GM19238 (cell line): ENCODE measurements around the gene TIAM1.

Experiments used
- DNase-seq: peaks from one replicate; pipeline ENCODE4 v3.0.0; 2011; ENCODE audit warnings: low spot score; ENCODE audit not compliant: insufficient read length

TIAM1 gene, protein sequence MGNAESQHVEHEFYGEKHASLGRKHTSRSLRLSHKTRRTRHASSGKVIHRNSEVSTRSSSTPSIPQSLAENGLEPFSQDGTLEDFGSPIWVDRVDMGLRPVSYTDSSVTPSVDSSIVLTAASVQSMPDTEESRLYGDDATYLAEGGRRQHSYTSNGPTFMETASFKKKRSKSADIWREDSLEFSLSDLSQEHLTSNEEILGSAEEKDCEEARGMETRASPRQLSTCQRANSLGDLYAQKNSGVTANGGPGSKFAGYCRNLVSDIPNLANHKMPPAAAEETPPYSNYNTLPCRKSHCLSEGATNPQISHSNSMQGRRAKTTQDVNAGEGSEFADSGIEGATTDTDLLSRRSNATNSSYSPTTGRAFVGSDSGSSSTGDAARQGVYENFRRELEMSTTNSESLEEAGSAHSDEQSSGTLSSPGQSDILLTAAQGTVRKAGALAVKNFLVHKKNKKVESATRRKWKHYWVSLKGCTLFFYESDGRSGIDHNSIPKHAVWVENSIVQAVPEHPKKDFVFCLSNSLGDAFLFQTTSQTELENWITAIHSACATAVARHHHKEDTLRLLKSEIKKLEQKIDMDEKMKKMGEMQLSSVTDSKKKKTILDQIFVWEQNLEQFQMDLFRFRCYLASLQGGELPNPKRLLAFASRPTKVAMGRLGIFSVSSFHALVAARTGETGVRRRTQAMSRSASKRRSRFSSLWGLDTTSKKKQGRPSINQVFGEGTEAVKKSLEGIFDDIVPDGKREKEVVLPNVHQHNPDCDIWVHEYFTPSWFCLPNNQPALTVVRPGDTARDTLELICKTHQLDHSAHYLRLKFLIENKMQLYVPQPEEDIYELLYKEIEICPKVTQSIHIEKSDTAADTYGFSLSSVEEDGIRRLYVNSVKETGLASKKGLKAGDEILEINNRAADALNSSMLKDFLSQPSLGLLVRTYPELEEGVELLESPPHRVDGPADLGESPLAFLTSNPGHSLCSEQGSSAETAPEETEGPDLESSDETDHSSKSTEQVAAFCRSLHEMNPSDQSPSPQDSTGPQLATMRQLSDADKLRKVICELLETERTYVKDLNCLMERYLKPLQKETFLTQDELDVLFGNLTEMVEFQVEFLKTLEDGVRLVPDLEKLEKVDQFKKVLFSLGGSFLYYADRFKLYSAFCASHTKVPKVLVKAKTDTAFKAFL (N-terminal part only)

DNA sequence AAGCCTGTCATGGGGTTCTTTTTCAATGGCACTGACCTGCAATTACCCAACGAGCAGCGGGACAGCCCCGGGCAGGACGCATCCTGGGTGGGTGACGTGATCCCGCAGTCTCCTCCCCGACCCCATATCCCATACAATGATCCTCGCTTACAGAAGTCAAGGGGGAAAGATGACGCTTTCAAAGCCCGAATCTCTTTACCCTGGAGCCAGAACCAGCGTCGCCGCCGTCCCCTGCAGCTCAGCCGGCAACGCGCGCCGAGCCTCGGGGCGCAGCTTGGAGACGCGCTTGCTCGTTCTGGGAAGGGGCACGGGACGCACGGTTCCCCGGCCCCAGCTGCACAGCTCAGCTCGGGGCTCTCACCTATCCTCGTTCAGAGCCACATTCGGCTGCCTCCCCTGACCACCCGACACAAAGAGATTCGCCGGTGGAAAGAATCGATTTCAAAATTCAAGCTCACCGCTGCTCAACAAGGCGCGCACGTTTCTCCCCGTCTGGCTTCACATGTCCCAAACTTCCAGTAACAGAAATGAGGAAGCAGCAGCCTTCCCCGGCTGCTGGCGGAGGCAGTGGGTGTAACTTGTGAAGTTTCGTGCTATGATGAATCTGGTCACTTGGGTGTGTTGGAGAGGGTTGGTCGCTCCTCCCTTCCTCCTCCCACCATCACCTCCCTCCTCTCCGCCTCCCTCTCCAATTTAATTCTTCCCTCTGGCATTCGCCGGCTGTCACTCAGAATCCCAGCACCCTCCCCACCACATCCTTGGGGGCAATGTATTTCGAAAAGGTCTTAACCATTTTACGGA lies at the start of gene TIAM1:
Gene TIAM1, minus strand, starts transcription at position 582 of the 801 bp plus-strand sequence. CDS start 77,289 bp downstream, outside the sequence.
- DNase-seq, result no peak

DNA sequence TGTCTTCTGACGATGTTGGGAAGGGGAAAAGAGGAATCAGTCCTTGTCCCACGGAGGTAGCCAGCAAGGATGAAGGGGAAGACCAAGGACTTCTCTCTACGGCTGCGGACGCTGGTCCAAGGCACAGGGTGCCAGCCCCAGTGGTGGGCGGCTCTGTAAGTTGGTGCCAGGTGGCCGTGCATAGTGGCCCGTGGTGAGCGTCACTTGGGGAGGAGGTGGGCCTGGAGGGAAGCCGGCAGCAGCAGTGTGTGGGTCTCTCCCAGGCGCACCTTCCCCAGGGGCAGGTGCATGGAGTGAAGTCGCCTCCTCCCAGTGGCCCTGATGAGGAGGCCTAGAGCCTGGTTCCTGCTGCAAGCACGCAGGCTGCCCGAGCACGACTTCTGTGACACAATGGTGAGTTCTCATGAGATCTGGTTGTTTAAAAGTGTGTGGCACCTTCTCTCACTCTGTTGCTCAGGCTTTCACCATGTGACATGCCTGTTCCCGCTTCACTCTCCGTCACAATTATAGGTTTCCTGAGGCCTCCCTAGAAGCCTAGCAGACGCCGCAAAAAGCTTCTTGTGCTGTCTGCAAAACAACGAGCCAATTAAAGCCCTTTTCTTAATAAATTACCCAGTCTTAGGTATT lies 43.6 kb upstream of the TIAM1 start:
- DNase-seq, result no peak

DNA sequence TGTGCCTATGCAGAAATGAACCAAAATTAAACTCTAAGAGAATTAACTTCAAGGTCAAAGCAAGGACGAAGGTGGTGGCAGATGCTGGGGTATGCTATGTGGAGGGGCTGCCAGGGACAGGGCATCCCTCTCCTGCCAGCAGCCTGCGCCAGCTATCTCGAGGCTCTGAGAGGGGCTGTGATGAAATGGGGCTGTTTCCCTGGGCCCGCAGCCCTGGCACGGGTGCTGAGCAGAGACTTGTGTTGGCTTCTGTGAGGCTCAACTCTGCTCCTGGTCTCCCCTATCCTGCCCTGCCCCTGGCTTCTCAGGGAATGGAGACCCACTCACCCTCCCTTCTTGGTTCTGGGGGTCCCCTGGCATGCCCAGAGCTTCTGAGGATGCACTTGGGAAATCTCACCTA lies 41.9 kb upstream of the TIAM1 start:
- DNase-seq, result no peak

DNA sequence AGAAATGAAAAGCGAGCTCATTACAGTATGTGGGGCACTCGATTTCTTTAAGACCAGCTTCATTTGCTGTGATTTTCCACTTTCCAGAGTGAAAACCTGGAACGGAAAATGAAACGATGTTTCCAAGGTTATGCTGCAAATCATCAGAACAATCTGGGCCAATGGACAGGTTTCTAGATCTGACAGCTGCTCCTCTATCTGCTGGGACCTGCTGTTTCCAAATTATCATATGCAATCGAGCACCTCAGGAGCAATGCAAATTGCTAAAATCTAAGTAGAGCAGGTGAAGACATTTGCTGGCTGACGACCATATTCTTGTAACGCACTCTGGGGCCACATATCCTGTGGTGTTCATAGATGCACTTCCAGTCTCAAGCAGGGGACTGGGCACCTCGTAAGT lies 39.7 kb upstream of the TIAM1 start:
- DNase-seq, result no peak

DNA sequence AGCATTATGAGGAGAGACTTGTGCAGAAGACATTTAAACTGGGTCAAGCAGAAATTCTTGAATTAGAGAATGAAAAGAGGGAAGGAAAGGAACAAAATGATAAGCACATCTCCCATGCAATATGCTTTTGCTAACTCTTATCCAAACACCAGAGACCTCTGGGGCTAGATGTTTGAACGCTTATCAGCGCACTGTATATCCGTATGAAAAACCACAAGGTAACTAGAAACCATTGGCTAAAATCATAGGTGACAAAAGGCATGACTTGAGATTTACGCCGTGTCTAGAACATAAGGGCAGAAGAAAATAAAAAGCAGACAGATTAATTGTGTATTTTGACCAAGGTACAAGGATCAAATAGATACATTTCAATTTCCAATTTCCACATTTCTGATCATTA lies 38.0 kb upstream of the TIAM1 start:
- DNase-seq, result no peak

DNA sequence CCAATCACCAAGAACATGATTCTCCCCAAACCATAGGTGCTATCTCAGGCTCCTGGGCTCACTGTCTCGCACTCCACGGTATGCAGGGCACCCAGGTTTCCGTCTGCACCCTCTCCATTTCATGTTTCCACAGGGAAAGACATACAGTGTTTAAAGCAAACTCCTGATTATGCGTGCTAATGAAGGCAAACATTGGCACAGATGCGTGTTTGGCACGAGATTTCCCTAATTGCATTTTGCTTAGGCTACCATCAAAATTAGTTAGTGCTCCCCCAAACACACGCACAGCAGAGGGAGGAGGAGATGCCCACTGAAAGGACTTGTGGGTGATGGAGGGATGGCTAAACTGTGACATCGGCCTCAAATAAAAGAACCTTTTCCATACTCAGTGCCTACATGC lies 32.2 kb upstream of the TIAM1 start:
- DNase-seq, result no peak

DNA sequence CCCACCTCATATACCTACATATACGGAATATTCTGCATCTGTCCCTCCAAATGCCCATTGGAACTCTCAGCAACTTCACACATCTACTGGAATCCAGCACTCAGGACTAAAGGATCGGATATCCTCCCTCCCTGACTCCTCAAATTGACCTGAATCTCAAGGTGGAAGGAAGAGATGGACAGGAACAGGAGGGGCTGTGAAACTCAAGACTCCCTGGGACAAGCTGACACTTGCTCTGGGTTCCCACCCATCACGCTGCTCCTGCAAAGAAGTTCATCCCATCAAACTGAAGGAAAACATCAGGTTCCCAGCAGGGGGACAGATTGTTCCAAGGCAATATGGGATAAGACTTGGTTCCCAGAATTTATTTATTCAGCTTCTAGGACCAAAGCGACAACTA lies 30.3 kb upstream of the TIAM1 start:
- DNase-seq, result no peak

DNA sequence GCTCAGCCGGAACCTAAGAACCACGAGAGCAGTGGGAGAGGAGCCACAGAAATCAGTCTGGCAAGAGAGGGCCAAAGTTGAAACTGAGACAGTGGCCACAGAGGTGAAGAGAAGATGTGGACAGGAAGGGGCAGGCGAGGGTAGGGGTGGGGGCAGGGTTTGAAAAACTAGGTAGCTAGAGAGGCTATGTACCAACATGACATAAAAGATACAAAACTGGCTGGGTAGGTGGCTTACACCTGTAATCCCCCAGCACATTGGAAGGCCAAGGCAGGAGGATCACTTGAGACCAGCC lies 28.4 kb upstream of the TIAM1 start:
- DNase-seq, result no peak

DNA sequence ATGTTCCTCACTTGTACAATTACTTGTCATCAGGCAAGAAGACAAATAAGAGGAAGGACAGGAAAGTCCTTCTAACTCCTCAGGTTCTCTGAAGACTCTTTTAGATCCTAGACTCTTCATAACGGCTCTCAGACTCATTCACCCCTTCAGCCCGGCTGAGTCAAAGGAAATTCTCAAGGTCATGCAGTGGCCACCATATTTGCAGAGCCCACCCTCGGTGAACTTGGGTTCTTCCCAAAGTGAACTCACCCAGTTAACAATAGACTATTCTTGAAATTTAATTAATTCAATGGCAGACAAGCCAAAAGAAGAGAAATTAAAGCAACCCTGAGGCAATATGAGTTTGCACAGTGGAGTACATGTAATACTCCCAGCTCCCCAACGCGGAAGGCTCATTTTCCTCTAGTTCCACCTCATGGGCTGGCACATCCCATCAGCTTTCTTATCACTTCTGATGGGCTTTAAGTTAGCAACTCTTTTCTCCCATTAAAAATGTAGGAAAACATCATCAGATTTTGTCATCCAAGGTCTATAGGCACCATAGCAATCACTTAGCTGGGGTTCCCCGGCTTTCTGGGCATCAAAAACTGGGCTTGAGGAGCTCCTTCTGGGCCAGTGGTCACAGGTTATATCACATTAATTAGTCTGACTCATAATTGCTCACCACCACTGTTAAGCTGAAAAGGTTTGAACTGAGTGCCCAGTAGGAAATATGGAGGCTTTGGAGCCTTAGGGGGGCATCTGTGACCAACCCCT lies 27.8 kb upstream of the TIAM1 start:
- no peak for DNase-seq

DNA sequence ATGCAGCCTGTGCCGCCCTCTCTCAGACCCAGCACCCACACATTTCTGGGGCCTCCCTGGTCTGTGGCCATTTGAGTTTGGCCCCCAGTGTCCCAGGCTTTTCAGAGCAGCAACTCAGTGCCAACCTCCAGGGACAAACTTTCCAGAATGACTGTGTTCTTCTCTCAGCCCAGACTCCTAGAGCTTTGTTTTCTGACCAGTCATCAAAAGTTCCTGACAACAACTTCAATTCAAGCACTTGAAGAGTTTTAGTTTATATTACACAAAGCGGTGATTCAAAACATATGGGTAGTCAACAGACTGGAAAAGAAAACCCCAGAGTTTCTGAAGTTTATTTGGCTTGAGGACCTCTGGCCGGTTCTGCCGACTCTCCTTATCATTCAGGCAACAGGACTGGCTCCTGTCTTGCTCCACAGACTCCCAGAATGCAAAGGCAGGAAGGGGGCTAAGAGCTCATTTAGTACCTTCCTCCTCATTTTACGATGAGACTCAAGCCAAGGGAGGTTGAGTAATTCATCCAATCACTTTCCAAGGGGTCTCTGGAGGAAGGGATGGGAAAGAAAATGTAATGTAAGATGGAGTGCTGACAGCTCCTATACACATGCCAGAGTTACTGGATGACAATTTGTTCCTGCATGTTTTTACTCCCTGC lies 27.0 kb upstream of the TIAM1 start:
- DNase-seq, result no peak

DNA sequence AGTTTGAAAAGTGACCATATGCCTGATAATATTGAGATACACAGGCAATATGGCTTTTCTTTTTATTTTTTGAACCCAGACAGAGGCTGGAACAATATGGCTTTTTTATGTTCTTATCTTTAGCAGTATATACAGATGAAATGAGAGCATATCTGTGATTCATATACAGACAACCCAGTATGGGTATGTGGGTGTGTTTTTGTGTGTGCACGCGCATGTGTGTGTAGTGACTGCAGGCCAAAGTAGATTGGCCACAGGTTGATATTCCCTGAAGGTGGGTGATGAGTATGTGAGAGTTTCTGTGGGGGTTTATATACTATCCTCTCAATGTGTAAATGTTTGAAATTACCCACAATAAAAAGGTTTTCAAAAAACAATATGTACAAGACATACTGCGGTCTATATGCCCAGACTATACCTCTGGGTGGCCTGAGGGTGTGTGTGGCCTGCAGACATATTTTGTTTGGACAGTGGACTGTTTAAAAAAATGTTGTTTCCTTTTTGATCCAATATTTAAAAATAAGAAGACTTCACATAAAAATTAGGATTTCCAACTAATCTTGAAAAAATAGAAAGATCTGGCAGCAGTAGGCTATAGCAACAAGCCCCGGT lies 26.3 kb upstream of the TIAM1 start:
- DNase-seq, result no peak

DNA sequence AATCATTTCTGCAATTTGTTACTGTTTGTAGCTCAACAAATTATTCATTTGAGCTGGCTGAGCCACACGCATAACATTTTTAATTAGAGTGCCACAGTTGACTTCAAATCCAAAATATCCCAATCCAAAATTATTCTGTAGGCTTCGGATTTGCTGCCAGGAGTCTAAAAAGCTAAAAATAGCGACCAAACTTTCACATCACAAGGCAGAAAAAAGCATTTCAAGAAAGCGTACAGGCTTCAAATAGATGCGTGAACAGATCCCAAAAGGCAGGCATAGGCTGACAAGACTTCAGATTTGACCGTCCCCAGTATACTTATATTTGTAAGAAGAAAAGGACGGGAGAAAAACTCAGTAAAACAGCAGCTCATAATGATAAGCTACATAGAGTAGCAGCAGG lies 24.3 kb upstream of the TIAM1 start:
- no peak for DNase-seq

DNA sequence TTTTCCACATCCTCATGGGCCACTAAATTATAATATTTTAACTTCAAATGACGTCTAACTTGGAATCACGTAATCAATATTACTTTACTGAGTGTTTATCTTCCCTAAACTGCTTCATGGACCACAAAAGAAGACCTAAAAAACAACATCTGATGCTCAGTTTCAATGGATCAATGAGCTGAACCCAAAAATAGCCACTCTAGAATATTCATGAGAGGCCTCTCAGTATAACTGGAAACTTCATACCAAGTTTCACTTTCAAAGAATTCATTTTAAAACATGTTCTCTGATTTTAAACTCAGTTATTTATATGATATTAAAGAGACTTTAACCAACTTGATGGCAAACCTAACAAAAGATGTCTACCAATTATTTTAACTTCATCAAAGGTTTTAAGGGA lies 23.7 kb upstream of the TIAM1 start:
- no peak for DNase-seq

DNA sequence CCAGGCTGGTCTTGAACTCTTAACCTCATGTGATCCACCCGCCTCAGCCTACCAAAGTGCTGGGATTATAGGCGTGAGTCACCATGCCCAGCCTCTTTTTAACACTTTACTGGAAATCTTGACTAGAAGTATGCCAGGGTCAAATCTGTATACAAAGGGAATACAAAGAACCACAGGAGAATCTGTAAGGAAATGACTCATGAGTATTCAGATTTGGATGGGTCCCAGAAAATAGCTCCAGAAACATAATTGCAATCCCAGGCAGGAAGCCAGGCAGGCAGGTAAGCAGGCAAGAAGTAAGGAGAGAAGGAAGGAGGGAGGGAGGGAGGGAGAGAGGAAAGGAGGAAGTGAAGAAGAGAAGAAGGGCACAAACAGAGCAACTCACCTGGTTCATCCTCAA lies 22.8 kb upstream of the TIAM1 start:
- DNase-seq, result no peak

DNA sequence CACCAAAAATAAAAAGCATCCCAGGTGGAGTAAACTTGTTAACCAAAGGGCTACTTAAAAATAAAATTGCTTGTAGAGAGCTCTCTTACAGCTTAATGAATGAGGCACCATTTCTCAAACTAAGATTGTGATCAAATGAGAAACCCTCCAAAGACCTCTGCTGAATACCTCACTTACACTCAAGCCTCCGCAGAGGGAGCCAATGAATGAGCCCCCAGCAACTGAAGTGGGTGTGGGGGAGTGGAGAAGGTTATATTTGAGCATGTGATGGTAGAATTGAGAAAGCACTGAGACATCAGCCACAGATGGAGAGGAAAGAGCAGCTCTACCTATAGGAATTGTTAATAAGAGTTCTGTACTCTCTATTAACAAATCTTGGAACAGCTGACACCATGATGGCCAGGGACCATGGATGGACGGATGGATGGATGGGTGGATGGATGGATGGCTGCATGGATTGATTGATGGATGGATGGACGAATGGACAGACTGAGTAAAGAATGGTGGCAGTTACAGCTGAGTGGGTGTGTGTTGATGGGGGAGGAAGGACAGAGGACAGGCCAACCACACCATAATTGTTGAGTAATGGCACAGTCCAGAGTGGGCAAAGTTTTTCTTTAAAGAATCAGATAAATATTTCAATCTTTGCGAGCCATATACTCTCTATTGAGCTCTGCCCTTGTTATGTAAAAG lies 20.3 kb upstream of the TIAM1 start:
- no peak for DNase-seq

DNA sequence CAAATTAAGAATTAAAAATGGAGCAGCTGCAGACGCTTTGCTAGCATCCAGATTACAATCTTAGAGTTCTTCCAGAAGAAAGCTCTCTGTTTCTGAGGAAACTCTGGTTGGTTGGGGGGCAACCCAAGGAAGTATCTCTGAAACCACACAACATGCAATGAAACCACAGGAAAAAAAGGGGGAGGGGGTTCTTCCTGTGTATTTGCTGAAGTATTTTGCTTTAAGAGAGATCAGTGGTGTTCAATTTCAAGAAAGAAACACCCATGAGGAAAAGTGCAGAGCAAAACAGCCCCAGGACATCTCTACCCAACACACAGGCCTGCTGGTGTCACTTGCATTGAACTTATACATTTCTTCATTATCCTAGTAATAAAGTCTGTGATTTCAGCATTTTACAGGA lies 19.7 kb upstream of the TIAM1 start:
- no peak for DNase-seq

DNA sequence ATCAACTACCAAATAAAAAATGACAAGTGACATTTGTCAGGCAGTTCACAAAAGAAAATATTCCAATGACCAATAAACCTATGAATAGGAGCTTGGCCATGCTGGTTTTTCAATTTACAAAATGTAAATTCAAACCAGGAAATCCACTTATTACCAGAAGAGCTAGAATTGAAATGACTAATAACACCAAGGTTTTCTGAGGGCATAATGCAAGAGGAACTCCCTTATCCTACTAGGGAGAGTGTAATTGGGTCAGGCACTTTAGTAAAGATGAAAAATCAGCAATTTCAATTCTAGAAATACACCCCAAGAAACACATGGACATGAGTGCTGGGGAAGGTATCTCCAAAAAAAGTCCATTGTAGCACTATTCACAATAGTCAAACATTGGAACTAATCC lies 16.7 kb upstream of the TIAM1 start:
- no peak for DNase-seq

DNA sequence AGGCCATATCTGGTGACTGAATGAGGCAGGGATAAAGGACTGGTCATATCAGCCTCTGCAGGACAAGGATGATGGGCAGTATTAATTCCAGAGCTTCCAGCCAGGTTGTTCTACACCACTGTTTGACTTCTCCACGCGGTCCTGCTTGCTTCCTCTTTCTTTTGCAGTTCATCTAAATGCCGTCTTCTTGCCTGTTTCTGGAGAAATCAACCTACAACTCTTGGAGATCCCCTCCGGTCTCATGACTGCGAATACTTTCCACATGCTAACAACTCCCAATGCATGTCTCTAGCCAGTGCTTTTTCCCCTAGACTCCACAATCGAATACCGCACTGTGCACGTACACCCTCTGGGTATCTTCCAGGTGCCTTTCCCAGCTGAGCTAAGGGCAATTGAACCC lies 14.1 kb upstream of the TIAM1 start:
- DNase-seq, result no peak

DNA sequence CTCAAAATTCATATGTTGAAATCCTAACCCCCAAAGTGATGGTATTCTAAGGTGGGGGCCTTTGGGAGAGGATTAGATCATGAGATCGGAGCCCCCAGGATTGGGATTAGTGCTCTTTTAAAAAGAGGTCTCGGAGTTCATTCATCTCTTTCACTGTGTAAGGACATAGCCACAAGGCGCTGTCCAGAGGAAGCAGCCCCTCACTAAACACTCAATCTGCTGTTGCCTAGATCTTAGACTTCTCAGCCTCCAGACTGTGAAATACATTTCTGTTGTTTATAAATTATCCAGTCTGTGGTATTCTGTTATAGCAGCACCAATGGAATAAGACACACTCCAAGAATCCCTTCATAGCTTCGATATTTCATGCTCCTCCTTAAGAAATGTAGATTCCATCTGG lies 12.4 kb upstream of the TIAM1 start:
- no peak for DNase-seq
